RKO (cell line): ENCODE results near the gene DDX18.

Source experiments
- DNase-seq: peaks from one replicate; pipeline ENCODE4 v3.0.0-alpha.2; 2016; ENCODE audit warnings: low spot score

The DDX18 gene

DNA sequence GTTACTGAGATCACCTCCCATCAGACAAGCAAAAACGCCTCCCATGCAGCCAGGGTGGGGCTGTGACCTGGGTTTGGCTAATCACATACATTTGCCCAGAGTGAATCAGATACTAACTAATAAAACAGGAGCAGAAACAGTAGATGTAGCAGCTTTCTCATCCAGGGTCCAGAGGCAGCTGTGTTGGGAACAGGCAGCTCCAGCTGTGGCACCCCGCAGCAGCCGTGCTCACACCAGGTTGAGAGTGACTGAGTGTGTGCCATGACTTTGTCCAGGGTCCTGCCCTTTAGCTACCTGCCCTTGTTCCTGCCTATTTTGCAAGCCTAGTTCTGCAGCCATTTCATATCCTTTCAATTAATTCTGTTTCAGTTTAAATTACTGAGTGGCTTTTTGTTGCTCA is 20.5 kb downstream of the DDX18 start:
- no peak for DNase-seq

DNA sequence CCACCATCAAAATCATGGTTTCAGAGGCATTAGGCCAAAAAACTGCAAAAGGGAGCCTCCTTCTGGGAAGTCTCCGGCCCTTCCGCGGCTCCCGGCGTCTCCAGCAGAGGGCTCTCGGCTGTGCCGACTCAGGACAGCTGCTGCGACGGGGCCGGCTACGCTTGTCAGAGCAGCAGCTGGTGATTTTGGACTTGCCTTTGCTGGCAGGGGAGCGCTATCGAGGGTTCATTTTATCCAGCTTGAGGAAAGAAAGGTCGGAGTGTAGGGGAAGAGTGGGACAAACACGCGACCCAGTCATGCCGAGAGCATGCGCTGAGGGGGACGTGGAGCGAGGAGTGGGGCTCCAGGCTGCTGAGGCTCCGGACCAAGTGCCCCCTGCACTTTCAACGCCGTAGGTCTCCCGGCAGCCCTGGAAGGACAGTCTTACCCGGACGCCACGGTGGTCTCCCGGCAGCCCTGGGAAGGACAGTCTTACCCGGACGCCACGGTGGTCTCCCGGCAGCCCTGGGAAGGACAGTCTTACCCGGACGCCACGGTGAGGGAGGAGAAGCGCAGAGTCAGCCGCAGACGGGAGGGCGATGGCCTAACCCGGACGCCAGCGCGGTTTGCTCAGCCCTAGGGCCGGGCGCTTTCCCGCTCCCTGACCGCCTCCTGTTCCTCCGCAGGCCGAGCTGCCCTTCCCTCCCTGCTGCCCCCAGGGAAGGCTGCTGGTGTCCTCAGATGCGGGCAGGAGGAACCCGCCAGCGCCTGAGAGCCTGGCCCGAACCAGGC is 21.7 kb downstream of the DDX18 start:
- no peak for DNase-seq

DNA sequence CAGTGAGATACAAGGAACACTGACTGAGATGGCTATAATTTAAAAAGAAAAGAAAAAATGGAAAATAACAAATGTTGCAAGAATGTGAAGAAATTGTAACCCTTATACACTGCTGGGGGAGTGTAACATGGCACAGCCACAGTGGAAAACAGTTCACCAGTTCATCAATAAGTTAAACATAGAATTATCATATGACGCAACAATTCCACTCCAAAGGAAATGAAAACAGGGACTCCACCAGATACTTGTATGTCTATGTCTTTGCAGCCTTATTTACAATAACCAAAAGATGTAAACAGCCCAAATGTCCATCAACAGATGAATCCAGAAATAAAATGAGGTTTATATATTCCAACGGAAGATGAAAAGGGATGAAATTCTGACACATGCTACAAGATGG is 30.8 kb downstream of the DDX18 start:
- DNase-seq, result no peak

DNA sequence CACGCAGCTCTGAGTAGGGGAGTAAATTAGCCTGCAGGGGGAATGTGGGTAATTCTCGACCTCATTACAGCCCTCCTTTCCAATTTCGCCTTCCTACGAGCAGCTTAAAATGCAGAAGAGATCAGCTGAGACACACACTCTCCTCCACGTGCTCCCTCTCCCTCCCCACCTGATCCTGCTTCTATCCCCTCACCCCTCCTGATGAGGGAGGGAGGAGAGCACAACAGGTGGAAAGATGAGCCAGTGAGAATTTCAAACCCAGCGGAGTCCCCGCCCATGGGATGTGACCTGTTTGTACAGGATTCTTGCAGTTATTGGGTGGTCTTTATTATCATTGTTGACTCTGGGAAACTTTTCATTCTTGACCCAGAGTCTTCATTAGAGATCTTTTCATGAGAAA is 35.5 kb downstream of the DDX18 start:
- DNase-seq, result no peak

DNA sequence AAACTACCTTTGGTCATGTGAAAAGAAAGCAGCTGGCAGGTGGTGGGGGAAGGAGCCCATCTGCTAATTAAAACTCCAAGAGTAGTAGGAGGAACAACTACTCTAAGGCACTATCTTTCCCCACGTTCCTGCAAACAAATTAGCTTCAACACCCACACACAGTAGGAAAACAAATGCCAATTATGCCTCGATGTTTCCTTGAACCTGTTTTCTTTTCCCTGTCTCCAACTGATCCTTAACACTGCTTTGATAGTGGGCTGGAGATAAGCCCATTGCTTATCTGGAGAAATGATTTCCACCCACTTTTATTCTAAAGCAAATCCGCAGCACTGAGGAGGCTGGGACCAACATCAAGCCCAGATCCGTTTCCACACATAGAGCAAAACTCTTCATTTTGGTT is 36.0 kb downstream of the DDX18 start:
- DNase-seq, result no peak

DNA sequence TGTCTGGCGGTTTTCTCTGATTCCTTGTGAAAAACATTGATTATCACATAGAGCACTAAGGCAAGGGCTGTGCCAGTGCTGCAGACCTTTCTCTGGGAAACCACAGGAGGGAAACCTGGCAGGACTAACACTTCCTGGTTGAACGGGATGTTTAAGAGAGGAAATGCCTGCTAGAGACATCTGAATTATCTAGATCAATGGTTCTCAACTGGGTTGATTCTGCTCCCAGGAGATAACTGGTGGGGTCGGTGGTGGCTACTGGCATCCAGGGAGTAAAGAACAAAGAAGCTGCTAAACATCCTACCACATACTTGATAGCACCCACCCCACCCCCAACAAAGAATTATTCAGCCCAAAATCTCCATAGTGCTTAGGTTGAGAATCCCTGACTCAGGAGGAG is 37.5 kb downstream of the DDX18 start:
- DNase-seq, result no peak

DNA sequence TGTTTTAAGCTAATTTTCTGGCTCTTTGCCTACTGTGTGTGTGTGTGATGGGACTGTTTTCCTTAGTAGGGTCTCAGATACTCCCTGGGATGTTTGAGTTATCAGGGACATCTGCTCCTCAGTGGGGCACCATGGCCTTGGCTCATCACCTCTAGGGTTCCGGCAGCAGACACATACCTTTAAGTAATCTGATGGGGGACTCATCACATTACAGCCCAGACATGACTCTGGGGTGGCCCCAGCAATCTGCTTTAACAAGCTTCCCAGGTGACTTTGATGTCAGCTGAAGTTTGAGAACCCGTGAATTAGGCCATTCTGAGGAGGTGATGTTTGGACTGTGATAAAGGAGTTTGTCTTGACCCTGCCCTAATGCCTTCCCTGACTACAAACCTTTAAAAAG is 38.8 kb downstream of the DDX18 start:
- no peak for DNase-seq

DNA sequence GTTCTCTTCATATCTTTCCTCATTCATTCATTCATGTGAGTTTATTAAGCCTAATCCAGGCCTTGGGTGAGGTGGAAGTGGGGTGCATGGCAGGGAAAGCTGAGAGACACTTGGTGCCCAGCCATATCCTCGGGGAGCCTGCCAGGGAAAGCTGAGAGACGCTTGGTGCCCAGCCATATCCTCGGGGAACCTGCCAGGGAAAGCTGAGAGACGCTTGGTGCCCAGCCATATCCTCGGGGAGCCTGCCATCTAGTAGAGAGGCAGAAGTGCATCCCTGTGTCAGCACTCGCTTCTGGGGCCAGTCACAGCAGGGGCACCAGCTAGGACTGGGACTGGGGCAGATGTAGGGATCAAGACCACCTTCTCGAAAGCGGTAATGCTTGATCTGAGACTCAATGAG is 39.4 kb downstream of the DDX18 start:
- DNase-seq, result no peak

DNA sequence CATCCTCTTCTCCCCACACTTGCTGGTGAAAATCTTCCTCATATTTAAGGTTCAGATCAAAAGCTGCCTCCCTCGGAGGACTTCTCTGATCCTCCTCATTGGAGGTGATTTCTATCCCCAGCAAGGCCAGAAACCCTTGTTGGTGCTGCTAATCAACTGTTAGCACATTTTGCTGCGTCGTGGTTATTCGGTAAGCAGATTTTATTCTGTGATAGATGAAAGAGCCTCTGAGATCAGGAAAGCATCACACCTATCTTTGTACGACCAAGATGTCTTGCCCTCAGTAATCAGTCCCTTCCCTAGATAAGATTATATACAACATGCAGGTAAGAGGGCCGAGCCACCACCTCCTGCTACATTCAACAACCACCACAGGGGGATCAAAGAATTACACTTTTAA is 40.1 kb downstream of the DDX18 start:
- no peak for DNase-seq

DNA sequence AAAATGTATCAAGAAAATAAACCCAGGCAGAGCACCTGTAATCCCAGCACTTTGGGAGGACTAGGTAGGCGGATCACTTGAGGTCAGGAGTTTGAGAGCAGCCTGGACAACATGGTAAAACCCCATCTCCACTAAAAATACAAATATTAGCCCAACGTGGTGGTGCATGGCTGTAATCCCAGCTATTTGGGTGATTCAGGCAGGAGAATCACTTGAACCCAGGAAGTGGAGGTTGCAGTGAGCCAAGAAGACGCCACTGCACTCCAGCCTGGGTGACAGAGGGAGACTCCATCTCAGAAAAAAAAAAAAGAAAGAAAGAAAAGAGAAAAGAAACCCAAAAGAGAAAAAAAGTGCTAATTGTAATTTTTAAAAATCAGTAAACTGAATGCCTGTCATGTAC is 41.4 kb downstream of the DDX18 start:
- no peak for DNase-seq

DNA sequence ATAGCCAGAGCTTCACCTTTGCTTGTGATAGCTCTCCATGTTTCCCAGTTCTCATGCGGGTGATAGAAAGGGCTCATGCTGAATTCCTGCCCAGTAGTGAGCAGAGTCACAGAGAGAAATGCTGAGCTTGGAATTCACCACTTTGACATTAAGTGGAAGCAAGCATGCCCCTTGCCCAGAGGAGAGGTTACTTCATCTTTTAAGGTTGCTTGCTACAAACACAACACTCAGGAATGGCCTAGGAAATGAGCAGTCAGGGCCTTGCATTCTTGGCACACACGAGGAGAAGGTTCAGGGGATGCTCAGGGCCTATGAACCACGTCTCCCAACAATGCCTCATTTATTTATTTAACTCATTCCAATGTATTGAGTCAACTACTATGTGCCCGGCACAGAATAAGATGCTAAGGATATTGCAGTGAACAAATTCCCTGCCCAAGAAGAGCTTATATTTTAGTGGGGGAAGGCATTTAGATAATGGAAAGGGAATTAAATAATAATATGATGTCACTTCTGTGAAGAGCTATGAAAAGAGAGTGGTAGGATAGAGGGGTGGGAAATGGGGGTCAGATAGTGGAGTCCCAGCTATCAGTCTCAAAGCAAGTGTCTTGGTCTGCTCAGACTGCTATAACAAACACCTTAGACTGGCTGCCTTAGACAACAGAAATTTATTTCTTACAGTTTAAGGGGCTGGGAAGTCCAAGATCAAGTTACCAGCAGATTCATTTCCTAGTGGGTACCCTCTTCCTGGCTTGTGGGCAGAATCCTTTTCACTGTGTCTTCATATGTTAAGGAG is 42.1 kb downstream of the DDX18 start:
- peak; percentile 77 for DNase-seq

DNA sequence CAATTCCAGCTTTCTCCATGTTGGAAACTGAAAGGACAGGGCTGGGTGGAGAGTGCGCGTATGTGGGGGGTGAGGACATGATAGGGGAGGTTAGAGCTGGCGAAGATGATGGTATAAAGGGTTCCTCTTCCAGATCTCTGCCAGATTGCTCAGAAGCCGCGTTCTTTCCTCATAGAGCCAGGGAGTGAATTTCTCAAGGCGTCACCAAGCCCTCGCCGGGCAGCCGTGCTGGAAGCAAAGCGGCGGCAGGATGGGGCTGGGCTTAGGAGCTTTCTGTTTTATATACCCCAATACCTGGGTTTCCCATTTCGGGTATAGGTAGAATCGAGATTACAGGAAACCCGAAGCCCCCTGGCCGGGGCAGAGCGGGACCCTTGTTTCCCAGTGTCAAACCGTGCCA is 43.8 kb downstream of the DDX18 start:
- DNase-seq, result no peak

DNA sequence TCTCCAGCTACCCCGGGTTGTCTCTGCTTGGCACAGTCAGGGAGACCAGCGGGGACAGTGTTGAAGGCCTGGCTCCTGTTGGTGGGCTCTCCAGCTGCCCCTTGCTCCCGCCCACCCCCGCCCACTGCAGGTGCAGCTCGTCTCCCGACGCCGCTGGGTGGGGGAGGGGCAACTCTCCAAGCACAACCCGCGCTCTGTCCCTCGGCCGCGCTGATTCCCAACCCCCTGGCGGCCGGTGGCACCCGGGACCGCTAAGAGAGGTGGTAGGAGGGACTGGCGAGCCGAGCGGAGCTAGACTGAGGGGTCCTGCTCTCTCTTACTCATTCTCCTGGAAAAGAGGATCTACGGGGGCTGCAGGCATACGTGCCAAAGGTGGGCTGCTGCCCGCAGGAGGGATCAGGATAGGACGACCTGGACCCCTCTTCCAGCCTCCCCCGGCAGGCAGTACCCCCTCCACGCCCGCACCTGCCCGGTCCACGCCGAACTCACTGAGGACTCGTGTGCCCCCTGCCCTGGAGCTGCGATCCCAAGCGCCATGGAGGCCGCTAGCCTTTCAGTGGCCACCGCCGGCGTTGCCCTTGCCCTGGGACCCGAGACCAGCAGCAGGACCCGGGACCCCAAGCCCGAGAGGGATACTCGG is 44.5 kb downstream of the DDX18 start:
- no peak for DNase-seq

DNA sequence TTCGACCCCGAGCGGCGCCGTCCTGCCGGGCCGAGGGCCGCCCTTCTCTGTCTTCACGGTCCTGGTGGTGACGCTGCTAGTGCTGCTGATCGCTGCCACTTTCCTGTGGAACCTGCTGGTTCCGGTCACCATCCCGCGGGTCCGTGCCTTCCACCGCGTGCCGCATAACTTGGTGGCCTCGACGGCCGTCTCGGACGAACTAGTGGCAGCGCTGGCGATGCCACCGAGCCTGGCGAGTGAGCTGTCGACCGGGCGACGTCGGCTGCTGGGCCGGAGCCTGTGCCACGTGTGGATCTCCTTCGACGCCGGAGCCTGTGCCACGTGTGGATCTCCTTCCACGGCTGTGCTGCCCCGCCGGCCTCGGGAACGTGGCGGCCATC is 45.0 kb downstream of the DDX18 start:
- no peak for DNase-seq

DNA sequence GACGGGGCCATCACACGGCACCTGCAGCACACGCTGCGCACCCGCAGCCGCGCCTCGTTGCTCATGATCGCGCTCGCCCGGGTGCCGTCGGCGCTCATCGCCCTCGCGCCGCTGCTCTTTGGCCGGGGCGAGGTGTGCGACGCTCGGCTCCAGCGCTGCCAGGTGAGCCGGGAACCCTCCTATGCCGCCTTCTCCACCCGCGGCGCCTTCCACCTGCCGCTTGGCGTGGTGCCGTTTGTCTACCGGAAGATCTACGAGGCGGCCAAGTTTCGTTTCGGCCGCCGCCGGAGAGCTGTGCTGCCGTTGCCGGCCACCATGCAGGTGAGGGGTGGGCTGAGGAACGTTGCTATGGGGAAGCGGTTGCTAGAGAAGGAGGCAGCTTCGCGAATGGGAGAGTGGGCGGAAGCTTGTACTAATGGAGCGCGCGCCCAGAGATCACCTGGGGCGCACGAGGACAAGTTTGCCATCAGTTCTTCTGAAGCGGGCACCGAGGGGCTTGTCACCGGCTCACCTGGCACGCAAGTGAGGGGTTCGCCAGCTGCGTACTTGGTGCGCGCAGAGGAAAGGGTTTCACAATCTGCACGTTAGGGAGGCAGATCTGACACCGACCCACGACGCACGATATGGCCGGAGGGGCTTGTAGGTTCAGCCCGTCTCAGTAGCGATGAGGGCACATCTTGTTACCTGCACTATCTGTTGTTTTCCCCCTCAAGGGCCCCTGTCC is 45.6 kb downstream of the DDX18 start:
- DNase-seq, result no peak

DNA sequence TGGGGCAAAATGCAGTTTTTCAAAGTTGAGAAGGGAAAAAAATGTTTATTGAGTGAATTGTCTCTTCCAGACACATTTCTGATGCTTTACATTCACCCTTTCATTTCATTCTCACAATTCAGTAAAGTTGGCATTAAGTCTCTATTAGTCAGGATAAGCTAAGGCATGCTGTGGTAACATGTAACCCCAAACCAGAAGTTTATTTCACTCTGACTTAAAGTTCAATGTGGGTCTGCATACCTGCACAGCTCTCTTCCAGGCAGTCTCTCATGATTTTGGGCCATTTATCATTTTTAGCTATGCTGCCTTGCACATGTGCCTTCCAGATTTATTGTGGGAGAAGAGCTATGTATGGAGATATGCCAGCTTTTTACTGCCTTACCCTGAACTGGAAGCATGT is 48.0 kb downstream of the DDX18 start:
- DNase-seq, result no peak

DNA sequence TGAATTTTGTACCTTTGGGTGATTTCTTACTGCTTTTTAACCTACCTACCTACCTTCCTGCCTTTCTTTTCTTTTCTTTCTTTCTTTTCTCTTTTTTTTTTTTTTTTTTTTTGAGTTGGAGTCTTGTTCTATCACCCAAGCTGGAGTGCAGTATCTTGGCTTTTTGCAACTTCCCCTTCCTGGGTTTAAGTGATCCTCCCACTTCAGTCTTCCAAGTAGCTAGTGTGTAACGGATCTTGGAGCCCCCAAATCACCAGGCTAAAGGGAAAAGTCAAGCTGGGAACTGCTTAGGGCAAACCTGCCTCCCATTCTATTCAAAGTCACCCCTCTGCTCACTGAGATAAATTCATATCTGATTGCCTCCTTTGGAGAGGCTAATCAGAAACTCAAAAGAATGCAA is 61.3 kb downstream of the DDX18 start:
- no peak for DNase-seq

DNA sequence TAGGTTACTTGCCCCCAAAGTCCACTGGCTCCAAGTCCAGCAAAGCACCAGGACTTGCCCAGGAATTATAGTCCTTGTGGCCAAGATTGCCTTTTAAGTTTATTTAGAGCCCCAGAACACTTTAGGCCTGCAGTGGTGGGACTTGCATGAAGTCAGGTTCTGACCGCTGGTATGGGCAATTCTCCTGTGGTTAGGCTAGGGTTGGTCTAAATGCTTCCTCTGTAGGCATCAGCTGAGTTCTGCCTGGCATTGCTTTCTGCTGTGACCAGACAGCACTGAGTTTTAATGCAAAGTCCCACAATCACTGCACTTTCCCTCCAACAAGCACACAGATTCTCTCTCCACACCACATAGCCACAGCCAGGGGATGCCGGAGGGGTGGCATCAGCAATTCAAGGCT is 64.5 kb downstream of the DDX18 start:
- no peak for DNase-seq
